ENCODE results near the gene ITGB7.

DNA sequence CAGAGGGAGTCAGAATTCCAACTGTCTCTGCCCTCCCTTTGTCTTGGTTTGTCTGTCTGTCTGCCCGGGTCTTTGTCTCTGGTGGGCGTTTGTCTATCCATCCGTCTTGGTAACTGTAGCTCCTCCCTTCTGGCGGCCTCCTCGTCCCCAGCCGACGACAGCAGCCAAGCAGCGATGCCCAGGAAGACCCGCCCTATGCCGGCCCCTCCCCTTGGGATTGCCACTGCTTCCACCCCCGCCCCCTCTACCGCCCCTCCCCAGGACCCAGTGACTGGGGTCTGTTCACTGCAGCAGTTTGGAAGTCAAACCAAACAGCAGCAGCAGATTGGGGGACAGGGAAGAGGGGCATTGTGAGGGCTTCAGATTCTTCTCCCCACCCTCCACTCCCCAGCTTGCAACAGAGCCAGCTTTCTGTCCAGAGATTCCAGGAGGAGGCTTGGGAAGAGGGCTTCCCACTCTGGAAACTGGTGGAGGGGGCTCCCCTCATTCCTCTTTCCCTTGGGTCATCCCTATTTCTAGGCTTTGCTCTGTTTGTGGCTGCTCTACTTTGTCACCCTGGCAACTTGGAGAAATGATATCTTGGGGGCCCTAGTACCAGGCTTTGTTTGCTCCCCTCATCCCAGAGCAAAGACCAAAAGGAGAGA, 27.3 kb upstream of the ITGB7 start:
- TF ChIP-seq POLR2AphosphoS5 (IDR thresholded peaks at IDR 0.05) (no peak), EP300 (IDR thresholded peaks at IDR 0.05) (no peak), POLR2A (IDR thresholded peaks at IDR 0.05; ENCODE audit: low read depth) (no peak)
- TF ChIP-seq, protein P1, sequence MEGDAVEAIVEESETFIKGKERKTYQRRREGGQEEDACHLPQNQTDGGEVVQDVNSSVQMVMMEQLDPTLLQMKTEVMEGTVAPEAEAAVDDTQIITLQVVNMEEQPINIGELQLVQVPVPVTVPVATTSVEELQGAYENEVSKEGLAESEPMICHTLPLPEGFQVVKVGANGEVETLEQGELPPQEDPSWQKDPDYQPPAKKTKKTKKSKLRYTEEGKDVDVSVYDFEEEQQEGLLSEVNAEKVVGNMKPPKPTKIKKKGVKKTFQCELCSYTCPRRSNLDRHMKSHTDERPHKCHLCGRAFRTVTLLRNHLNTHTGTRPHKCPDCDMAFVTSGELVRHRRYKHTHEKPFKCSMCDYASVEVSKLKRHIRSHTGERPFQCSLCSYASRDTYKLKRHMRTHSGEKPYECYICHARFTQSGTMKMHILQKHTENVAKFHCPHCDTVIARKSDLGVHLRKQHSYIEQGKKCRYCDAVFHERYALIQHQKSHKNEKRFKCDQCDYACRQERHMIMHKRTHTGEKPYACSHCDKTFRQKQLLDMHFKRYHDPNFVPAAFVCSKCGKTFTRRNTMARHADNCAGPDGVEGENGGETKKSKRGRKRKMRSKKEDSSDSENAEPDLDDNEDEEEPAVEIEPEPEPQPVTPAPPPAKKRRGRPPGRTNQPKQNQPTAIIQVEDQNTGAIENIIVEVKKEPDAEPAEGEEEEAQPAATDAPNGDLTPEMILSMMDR (IDR thresholded peaks at IDR 0.05): no peak
